ENCODE data around the gene PTRHD1.

DNA sequence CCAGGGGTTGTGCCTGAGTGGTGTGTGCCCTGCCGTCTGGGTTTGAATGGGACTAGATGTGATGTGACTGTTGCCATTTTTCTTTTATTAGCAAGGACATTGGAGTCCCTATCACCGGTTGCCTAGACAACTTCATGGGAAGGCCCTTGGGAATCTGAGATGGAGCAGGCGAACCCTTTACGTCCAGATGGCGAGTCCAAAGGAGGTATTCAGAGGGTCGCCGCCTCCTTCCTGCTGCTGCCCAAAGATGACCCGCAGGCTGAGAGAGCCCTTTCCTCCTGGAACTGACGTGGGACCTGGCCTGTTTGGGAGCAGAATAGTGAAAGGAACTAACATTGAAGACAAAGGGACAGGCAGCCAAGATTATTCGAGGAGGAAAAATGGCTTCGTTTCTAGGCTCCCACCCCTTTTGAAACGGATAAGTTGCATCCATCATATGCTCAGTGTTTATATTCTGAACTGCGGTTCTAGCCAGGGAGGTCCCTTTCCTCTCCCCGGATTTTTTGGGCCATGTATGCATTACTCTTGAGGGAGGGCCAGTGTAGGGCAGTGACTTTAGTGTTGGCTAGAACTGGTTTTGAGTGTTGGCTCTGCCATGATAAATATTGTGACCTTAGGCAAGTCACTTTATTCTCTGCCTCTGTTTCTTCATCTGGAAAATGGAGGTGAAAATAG lies 707 bp upstream of the PTRHD1 start:
- TF ChIP-seq, protein P1, sequence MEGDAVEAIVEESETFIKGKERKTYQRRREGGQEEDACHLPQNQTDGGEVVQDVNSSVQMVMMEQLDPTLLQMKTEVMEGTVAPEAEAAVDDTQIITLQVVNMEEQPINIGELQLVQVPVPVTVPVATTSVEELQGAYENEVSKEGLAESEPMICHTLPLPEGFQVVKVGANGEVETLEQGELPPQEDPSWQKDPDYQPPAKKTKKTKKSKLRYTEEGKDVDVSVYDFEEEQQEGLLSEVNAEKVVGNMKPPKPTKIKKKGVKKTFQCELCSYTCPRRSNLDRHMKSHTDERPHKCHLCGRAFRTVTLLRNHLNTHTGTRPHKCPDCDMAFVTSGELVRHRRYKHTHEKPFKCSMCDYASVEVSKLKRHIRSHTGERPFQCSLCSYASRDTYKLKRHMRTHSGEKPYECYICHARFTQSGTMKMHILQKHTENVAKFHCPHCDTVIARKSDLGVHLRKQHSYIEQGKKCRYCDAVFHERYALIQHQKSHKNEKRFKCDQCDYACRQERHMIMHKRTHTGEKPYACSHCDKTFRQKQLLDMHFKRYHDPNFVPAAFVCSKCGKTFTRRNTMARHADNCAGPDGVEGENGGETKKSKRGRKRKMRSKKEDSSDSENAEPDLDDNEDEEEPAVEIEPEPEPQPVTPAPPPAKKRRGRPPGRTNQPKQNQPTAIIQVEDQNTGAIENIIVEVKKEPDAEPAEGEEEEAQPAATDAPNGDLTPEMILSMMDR (IDR thresholded peaks at IDR 0.05): no peak
- no peak for TF ChIP-seq POLR2A (IDR thresholded peaks at IDR 0.05)
